K562 (cell line): Measurements from ENCODE around the gene DCAF10. TPM values are rescaled to one million over a fixed set of nuclear protein-coding genes. Genes with fewer than 3 reads are reported as not detected.

Source experiments
- ATAC-seq: fragments of 200-7000 bp; cut with Tn5 transposase; 3 replicates; pipeline ENCODE4 v1.9.1; 2020; ENCODE audit warnings: moderate library complexity
- BruUV-seq: library from RNA; stranded (reverse); fragments of 400-500 nt; replicated peaks from 2 replicates; lab custom pipeline; 2021; lab: Mats Ljungman, UMichigan
- CTCF ChIA-PET: fragments of 300-600 bp; formaldehyde crosslinking; extraction: SDS; loops from one replicate; lab custom pipeline; 2021; ENCODE audit warnings: low intra/inter-chr PET ratio; lab: Yijun Ruan, JAX
- POLR2A ChIA-PET: fragments of 300-600, 350-650 bp; sonication (Branson Sonifier 250); formaldehyde crosslinking; extraction: SDS; loops from one replicate; lab custom pipeline; 2021; ENCODE audit warnings: antibody characterized with exemption, inconsistent platforms; lab: Yijun Ruan, JAX
- DNase-seq, 4 experiments: peaks; one replicate each; pipeline versions ENCODE4 v3.0.0 to v3.0.0-alpha.2; 2011 to 2018; ENCODE audit warnings: low spot score in 3 of 4, mixed read lengths in 3 of 4; ENCODE audit errors: extremely low read depth in 1 of 4
- FAIRE-seq: peaks from 2 replicates; lab custom pipeline; 2011; peaks lifted over from hg19 to GRCh38; lab: Jason Lieb, UNC
- H2AFZ ChIP-seq: 2 replicates; pipeline ENCODE4 v1.6.0; 2011; ENCODE audit warnings: low read depth, low read length, control low read depth, inconsistent platforms
- H3K27ac ChIP-seq: fragments of 200-600 bp; 3 replicates; pipeline ENCODE4 v1.8.0; 2011; ENCODE audit warnings: low read depth, mild to moderate bottlenecking, control low read depth, inconsistent platforms, low read length, moderate library complexity, mixed read lengths; ENCODE audit errors: extremely low read depth
- H3K27me3 ChIP-seq, 2 experiments: fragments of 300-600 bp in 1 of 2; 2 replicates in 1 of 2; 3 replicates in 1 of 2; pipeline versions ENCODE4 v1.6.0 to v1.8.0; 2011; ENCODE audit warnings: inconsistent platforms in 2 of 2, low read length in 2 of 2, mild to moderate bottlenecking in 1 of 2, mixed read lengths in 1 of 2, moderate library complexity in 1 of 2; ENCODE audit not compliant: control insufficient read depth in 2 of 2, insufficient read depth in 2 of 2
- H3K36me3 ChIP-seq: fragments of 300-600 bp; 3 replicates; pipeline ENCODE4 v1.8.0; 2011; ENCODE audit warnings: mild to moderate bottlenecking, low read length, inconsistent platforms; ENCODE audit not compliant: control insufficient read depth, insufficient read depth
- H3K4me1 ChIP-seq, 2 experiments: fragments of 200-600 bp in 1 of 2; replicated peaks in 1 of 2; 2 replicates in 1 of 2; 3 replicates in 1 of 2; pipeline versions ENCODE4 v1.5.1 to v1.8.0; 2011; ENCODE audit warnings: inconsistent platforms in 2 of 2, low read length in 2 of 2, mild to moderate bottlenecking in 1 of 2, mixed read lengths in 1 of 2, moderate library complexity in 1 of 2; ENCODE audit not compliant: control insufficient read depth in 2 of 2, insufficient read depth in 2 of 2
- H3K4me2 ChIP-seq: 2 replicates; pipeline ENCODE4 v1.6.1; 2011; ENCODE audit warnings: low read length, control low read depth, inconsistent platforms, mixed read lengths; ENCODE audit not compliant: insufficient read depth
- H3K4me3 ChIP-seq: fragments of 200-600 bp; sonication (generic), shearing (Covaris generic); 2 replicates; pipeline ENCODE4 v1.5.1; 2016; ENCODE audit warnings: control low read depth, inconsistent platforms
- H3K79me2 ChIP-seq: fragments of 200-600 bp; 3 replicates; pipeline ENCODE4 v1.8.0; 2011; ENCODE audit warnings: low read length, inconsistent platforms; ENCODE audit not compliant: control insufficient read depth, insufficient read depth
- H3K9ac ChIP-seq, 2 experiments: 2 replicates each; pipeline versions ENCODE4 v1.6.0 to v1.6.1; 2011; ENCODE audit warnings: low read depth in 2 of 2, low read length in 2 of 2, control low read depth in 1 of 2, inconsistent platforms in 1 of 2, mild to moderate bottlenecking in 1 of 2, mixed read lengths in 1 of 2; ENCODE audit not compliant: insufficient read depth in 1 of 2
- H3K9me1 ChIP-seq: one replicate; pipeline ENCODE4 v1.6.0; 2011; ENCODE audit warnings: inconsistent platforms, mild to moderate bottlenecking, low read length, moderate library complexity; ENCODE audit not compliant: control insufficient read depth, insufficient read depth
- H3K9me3 ChIP-seq: replicated peaks from 2 replicates; pipeline ENCODE4 v1.5.1; 2011; ENCODE audit warnings: low read depth, low read length, inconsistent platforms; ENCODE audit not compliant: control insufficient read depth, insufficient read depth
- H4K20me1 ChIP-seq: replicated peaks from 2 replicates; pipeline ENCODE4 v1.6.1; 2011; ENCODE audit warnings: low read length, inconsistent platforms, mixed read lengths; ENCODE audit not compliant: control insufficient read depth, insufficient read depth
- BCOR ChIP-seq: fragments of 450-650 bp; IDR thresholded peaks from 2 replicates; pipeline ENCODE4 v1.6.1; 2016
- CTBP1 ChIP-seq: fragments of 450-650 bp; IDR thresholded peaks from 2 replicates; pipeline ENCODE4 v1.6.1; 2016; ENCODE audit warnings: borderline replicate concordance
- ETV5 ChIP-seq: sonication (generic); formaldehyde crosslinking; IDR thresholded peaks from 2 replicates; pipeline ENCODE4 v1.4.0; 2020; ENCODE audit warnings: low read depth, mild to moderate bottlenecking, missing genetic modification reagents
- HDAC2 ChIP-seq: fragments of 450-650 bp; IDR thresholded peaks from 2 replicates; pipeline ENCODE4 v1.6.1; 2016; ENCODE audit warnings: mild to moderate bottlenecking
- NFATC3 ChIP-seq: fragments of 450-650 bp; IDR thresholded peaks from 2 replicates; pipeline ENCODE4 v1.6.1; 2017; ENCODE audit warnings: mild to moderate bottlenecking
- PHB2 ChIP-seq: fragments of 450-650 bp; IDR thresholded peaks from 2 replicates; pipeline ENCODE4 v1.6.1; 2017; ENCODE audit warnings: low read depth
- POLR2AphosphoS5 ChIP-seq: IDR thresholded peaks from 2 replicates; pipeline ENCODE4 v1.6.1; 2011; ENCODE audit warnings: mild to moderate bottlenecking, low read depth, low read length, moderate library complexity; ENCODE audit not compliant: control insufficient read depth, insufficient read depth
- SMARCB1 ChIP-seq: IDR thresholded peaks from 2 replicates; pipeline ENCODE4 v1.6.1; 2011; ENCODE audit warnings: improper control_type of control experiment, low read depth; ENCODE audit not compliant: insufficient read length
- STAT5A ChIP-seq: IDR thresholded peaks from 2 replicates; pipeline ENCODE4 v1.6.1; 2012; ENCODE audit warnings: low read length, inconsistent platforms, borderline replicate concordance
- TCF3 ChIP-seq: sonication (generic); formaldehyde crosslinking; IDR thresholded peaks from 2 replicates; pipeline ENCODE4 v1.4.0; 2020; ENCODE audit warnings: mild to moderate bottlenecking, missing genetic modification reagents
- THAP12 ChIP-seq: fragments of 250-450 bp; sonication (Bioruptor Pico); IDR thresholded peaks from 2 replicates; pipeline ENCODE4 v1.9.0; 2021; ENCODE audit warnings: mild to moderate bottlenecking, inconsistent platforms
- WGBS: fragments of 100-300 bp; shearing (Covaris generic); methylation state at CpG from one replicate; pipeline ENCODE4 v1.1.6; 2016; ENCODE audit warnings: low coverage, mixed read lengths; ENCODE audit not compliant: insufficient coverage; ENCODE audit errors: missing lambda C conversion rate; 5-methylcytosine and 5-hydroxymethylcytosine counted together
- in situ Hi-C: fragments of 300-500 bp; cut with MboI; formaldehyde crosslinking; loops from 4 replicates; pipeline ENCODE4 v1.15.0; 2018; ENCODE audit warnings: inconsistent platforms, mixed read lengths
- intact Hi-C: fragments of 100-400 bp; cut with micrococcal nuclease; formaldehyde crosslinking; loops from 2 replicates; pipeline ENCODE4 v1.14.2; 2022
- polyA plus RNA-seq, 8 experiments: library from polyadenylated mRNA; depleted of rRNA in 4 of 8; stranded (reverse) in 5 of 8; unstranded in 3 of 8; fragments of >200 nt; fragmentation: Nextera tagmentation in 2 of 8; fragmentation: Illumina TruSeq in 1 of 8; extraction: Ambion mirVana in 2 of 8; extraction: Trizol in 1 of 8; gene quantifications; 2 replicates each; pipeline versions ENCODE4 v1.2.1 to v1.2.3, GENCODE V29; 2011 to 2014; ENCODE audit warnings: inconsistent platforms in 1 of 8, missing spikeins in 1 of 8
- total RNA-seq, 7 experiments: library from RNA; depleted of rRNA in 6 of 7; stranded (reverse); fragments of >200 nt in 6 of 7; fragmentation: Illumina TruSeq in 2 of 7; extraction: Trizol in 2 of 7; gene quantifications; 2 replicates each; pipeline versions ENCODE4 v1.2.1 to v1.2.3, GENCODE V29; 2011 to 2021; ENCODE audit warnings: low replicate concordance in 1 of 7
- TF ChIP-seq, protein P1 (sequence below): sonication (generic); formaldehyde crosslinking; IDR thresholded peaks from 2 replicates; pipeline ENCODE4 v1.8.0; 2022; ENCODE audit warnings: missing genetic modification reagents, mild to moderate bottlenecking, borderline replicate concordance
- TF ChIP-seq, protein P2 (sequence below), 2 experiments: IDR thresholded peaks in 1 of 2; conservative IDR thresholded peaks in 1 of 2; 2 replicates each; pipeline ENCODE4 v1.6.1; 2016; ENCODE audit warnings: low read depth in 2 of 2, mild to moderate bottlenecking in 1 of 2, missing compliant biosample characterization in 1 of 2, missing genetic modification characterization in 1 of 2, moderate library complexity in 1 of 2
- TF ChIP-seq, protein P3 (sequence below): IDR thresholded peaks from 2 replicates; pipeline ENCODE4 v1.6.1; 2012; ENCODE audit warnings: low read depth, low read length, improper control_type of control experiment, borderline replicate concordance

Gene DCAF10
- total and polyA plus RNA-seq, 9 of the 15 experiments (the other 6 are each of a cell fraction or from before 2014, with no cell fraction given) = 6.8 to 40.1 (median 16.9) TPM

GRCh38 chr9:37905131-37905505 is 104.5 kb downstream of the DCAF10 start:
- Histone ChIP-seq H4K20me1 (no peaks in the 10 kb centered on the region), H3K27me3 (no peaks in the 10 kb centered on the region), H3K4me1 (peaks cover 22 to 32% of the 10 kb centered on the region in 2 experiments), H2AFZ (peak overlapping the region; percentile 97), H3K9ac (peak overlapping the region; percentile 77 to 94; a peak in 3 of 4 replicates), H3K4me3 (peak overlapping the region; percentile 86; the same call in 1 of the 2 replicates), H3K27ac (no peak overlapping the region), H3K9me1 (no peaks in the 10 kb centered on the region), H3K9me3 (no peaks in the 10 kb centered on the region), H3K36me3 (peaks cover 15% of the 10 kb centered on the region; the same call in 2 of the 3 replicates), H3K79me2 (peaks cover 32% of the 10 kb centered on the region), H3K4me2 (peak overlapping the region; percentile 96)
- BruUV-seq = no TSS peak
- CTCF ChIA-PET = interaction anchor here (1.9 kb wide), 1 partner anchor 458 kb away, joined by 7 read pairs; no protein-coding TSS in a partner anchor
- in situ Hi-C loops = loop anchor here (5.0 to 10.0 kb wide), 3 partner anchors 150 to 452 kb away; partner anchors contain the start of genes POLR1E and TRMT10B
- intact Hi-C loops = loop anchor here (2.0 kb wide), 3 partner anchors 158 to 488 kb away; partner anchors contain the start of gene ALDH1B1
- peak; percentile 51 to 83 (median 62) for DNase-seq
- peak; percentile 80 for FAIRE-seq
- ATAC-seq = peak; percentile 5
- 14% methylated on average over 9 of the region's 10 CpGs for WGBS
- POLR2A ChIA-PET = interaction anchor here (0.6 to 1.0 kb wide), 5 partner anchors 12 to 313 kb away, joined by 3 to 4 read pairs (median 3); partner anchors contain the start of gene TOMM5
- TF ChIP-seq STAT5A (peak; percentile 80), THAP12 (peak; percentile 1; the same call in 1 of the 2 replicates), POLR2AphosphoS5 (peak; percentile 69; the same call in 1 of the 2 replicates), HDAC2 (peak; percentile 61; the same call in 1 of the 2 replicates), NFATC3 (no peak), TCF3 (CRISPR knock-in tag) (peak; percentile 92), CTBP1 (peak; percentile 94), SMARCB1 (no peak), BCOR (peak; percentile 61), ETV5 (no peak), PHB2 (peak; percentile 43; the same call in 1 of the 2 replicates)
- TF ChIP-seq, protein P1, sequence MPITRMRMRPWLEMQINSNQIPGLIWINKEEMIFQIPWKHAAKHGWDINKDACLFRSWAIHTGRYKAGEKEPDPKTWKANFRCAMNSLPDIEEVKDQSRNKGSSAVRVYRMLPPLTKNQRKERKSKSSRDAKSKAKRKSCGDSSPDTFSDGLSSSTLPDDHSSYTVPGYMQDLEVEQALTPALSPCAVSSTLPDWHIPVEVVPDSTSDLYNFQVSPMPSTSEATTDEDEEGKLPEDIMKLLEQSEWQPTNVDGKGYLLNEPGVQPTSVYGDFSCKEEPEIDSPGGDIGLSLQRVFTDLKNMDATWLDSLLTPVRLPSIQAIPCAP (CRISPR knock-in tag) = no peak
- TF ChIP-seq, protein P2, sequence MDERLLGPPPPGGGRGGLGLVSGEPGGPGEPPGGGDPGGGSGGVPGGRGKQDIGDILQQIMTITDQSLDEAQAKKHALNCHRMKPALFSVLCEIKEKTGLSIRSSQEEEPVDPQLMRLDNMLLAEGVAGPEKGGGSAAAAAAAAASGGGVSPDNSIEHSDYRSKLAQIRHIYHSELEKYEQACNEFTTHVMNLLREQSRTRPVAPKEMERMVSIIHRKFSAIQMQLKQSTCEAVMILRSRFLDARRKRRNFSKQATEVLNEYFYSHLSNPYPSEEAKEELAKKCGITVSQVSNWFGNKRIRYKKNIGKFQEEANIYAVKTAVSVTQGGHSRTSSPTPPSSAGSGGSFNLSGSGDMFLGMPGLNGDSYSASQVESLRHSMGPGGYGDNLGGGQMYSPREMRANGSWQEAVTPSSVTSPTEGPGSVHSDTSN (CRISPR knock-in tag; IDR thresholded peaks at IDR 0.05; ENCODE audit: low read depth) = no peak
- TF ChIP-seq, protein P2 (tag; conservative IDR thresholded peaks at IDR 0.05; ENCODE audit: low read depth) = 0 out of 2 replicates have a peak, but pooled peaks have one; percentile 14
- TF ChIP-seq, protein P3, sequence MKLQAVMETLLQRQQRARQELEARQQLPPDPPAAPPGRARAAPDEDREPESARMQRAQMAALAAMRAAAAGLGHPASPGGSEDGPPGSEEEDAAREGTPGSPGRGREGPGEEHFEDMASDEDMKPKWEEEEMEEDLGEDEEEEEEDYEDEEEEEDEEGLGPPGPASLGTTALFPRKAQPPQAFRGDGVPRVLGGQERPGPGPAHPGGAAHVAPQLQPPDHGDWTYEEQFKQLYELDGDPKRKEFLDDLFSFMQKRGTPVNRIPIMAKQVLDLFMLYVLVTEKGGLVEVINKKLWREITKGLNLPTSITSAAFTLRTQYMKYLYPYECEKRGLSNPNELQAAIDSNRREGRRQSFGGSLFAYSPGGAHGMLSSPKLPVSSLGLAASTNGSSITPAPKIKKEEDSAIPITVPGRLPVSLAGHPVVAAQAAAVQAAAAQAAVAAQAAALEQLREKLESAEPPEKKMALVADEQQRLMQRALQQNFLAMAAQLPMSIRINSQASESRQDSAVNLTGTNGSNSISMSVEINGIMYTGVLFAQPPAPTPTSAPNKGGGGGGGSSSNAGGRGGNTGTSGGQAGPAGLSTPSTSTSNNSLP = no peak
